Spinal cord (tissue), 10 donors: ENCODE results near the gene CDKAL1. TPM values are rescaled to one million over a fixed set of nuclear protein-coding genes. Genes with fewer than 3 reads are reported as not detected.
A peak's percentile ranks its signal among the peaks of the same experiment; 100 is the strongest.
"Not testable (repeated sequence)": the region's sequence is repeated elsewhere in the genome, so short reads cannot be mapped to it uniquely, and the experiment has no call there.

Experiments
- DNase-seq, 6 donors: peaks; one replicate each; pipeline versions ENCODE4 v3.0.0 to v3.0.0-alpha.2; 2013 to 2015; ENCODE audit warnings: low spot score in 6 of 6, low read depth in 4 of 6
- H3K27ac ChIP-seq: one replicate; pipeline ENCODE4 v1.5.1; 2013; ENCODE audit warnings: low read depth, low read length, control low read depth
- H3K27me3 ChIP-seq: one replicate; pipeline ENCODE4 v1.6.1; 2013; ENCODE audit warnings: low read length; ENCODE audit not compliant: control insufficient read depth, insufficient read depth
- H3K36me3 ChIP-seq: one replicate; pipeline ENCODE4 v1.6.1; 2013; ENCODE audit warnings: low read length; ENCODE audit not compliant: control insufficient read depth, insufficient read depth
- H3K4me1 ChIP-seq: one replicate; pipeline ENCODE4 v1.6.1; 2013; ENCODE audit warnings: low read length; ENCODE audit not compliant: control insufficient read depth, insufficient read depth
- H3K4me3 ChIP-seq: one replicate; pipeline ENCODE4 v1.5.1; 2013; ENCODE audit warnings: low read depth, low read length, control low read depth
- H3K9me3 ChIP-seq: one replicate; pipeline ENCODE4 v1.6.1; 2013; ENCODE audit warnings: low read length; ENCODE audit not compliant: control insufficient read depth, insufficient read depth
- WGBS: methylation state at CpG from one replicate; pipeline ENCODE4 v1.1.5; 2013; ENCODE audit warnings: missing lambda C conversion rate; ENCODE audit not compliant: insufficient coverage; 5-methylcytosine and 5-hydroxymethylcytosine counted together
- polyA plus RNA-seq, 2 donors: library from polyadenylated mRNA; unstranded; fragments of 120-200 nt; gene quantifications; one replicate each; pipeline ENCODE4 v1.2.1, GENCODE V29; 2013; ENCODE audit not compliant: insufficient read length in 2 of 2
- total RNA-seq, 2 donors: library from RNA; depleted of rRNA in 1 of 2; stranded (reverse); fragments of 120-200 nt in 1 of 2; fragments of >200 nt in 1 of 2; gene quantifications; one replicate each; pipeline versions ENCODE4 v1.2.3 to v1.2.4, GENCODE V29; 2013 to 2014
- donor health status: healthy.

CDKAL1 gene
- total and polyA plus RNA-seq, 4 donors, result 15.1 to 34.2 (median 22.0) TPM

DNA sequence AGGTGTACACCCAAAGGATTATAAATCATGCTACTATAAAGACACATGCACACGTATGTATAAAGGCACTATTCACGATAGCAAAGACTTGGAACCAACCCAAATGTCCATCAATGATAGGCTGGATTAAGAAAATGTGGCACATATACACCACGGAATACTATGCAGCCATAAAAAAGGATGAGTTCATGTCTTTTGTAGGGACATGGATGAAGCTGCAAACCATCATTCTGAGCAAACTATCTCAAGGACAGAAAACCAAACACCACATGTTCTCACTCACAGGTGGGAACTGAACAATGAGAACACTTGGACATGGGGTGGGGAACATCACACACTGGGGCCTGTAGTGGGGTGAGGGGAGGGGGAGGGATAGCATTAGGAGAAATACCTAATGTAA, 9.0 kb upstream of the CDKAL1 start:
- not testable (repeated sequence) for H3K4me3 ChIP-seq, H3K9me3 ChIP-seq, H3K4me1 ChIP-seq, DNase-seq, H3K27ac ChIP-seq, H3K27me3 ChIP-seq, H3K36me3 ChIP-seq
- WGBS, result no CpG with 5 or more reads among the region's 3 CpGs

DNA sequence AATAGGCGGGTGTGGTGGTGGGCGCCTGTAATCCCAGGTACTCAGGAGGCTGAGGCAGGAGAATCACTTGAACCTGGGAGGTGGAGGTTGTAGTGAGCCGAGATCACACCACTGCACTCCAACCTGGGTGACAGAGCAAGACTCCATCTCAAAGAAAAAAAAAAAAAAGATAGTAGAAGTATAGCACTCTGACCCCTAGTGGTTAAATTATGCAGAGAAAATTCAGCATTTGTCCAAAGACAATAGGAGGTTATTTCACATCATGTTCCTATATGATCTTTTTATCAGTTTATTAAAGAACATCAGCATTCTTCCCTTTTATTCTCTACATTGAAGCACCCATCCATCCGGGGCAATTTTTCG, 5.2 kb upstream of the CDKAL1 start:
- WGBS, result 48% methylated on average over 2 of the region's 5 CpGs

DNA sequence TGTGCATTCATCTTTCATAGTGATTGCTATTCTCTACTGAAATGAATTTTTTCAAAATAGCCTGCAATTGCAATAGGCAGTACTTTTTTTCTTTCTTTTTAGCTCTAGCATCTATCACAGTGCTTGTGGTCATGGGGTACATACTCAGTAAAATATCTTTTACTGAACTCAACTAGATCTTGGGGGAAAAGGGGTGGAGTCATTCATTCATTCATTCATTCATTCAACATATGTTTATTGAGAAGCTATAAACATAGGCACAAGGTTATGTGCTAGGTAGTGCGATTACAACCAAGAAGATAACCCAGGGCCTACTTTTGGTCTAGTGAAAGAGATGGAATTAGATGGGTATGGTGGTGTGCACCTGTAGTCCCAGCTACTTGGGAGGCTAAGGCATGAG, 1.4 kb upstream of the CDKAL1 start:
- Histone ChIP-seq H3K4me1 (peaks cover 10% of the 10 kb centered on the region), H3K27ac (no peak overlapping the region), H3K4me3 (no peak overlapping the region), H3K36me3 (peaks cover 2% of the 10 kb centered on the region), H3K27me3 (no peaks in the 10 kb centered on the region), H3K9me3 (no peaks in the 10 kb centered on the region)
- no peak for DNase-seq
- WGBS, result no CpG with 5 or more reads among the region's 1 CpG

More for the DNA sequence above, 5.2 kb upstream of the CDKAL1 start:
- not testable (repeated sequence) for H3K27ac ChIP-seq, H3K4me1 ChIP-seq, H3K36me3 ChIP-seq, H3K9me3 ChIP-seq, H3K4me3 ChIP-seq, H3K27me3 ChIP-seq
- DNase-seq, result peak in 2 of 6 donors; percentile 63 to 83

DNA sequence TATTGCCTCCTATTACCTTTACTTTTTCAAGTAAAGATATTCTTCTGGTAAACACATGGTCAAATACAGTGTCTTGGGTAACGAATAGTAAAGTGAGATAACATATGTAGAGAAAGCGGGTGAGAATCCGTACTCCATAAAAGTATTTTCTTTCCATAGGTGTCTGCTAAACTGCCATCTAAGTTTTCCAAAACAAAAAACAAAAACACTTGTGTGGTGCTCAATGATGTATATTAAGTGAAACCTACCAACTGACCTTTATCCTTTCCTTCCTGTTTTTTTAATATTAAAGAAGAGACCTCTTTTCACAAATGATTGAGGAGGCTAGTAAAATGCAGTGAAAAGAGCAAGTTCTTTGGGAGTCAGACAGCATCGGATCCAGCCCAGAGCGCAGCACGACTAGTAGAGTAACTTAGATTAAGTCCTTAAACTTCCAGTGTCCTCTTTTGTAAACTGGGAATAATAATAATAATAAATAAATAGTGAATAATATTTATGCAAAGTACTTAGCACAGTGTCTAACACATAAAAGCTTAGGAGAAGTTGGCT, 437 bp upstream of the CDKAL1 start:
- Histone ChIP-seq H3K4me3 (peak overlapping the region; percentile 84), H3K27me3 (no peaks in the 10 kb centered on the region), H3K9me3 (no peaks in the 10 kb centered on the region), H3K36me3 (peaks cover 2% of the 10 kb centered on the region), H3K4me1 (peaks cover 4% of the 10 kb centered on the region), H3K27ac (peak overlapping the region; percentile 89)
- no CpG with 5 or more reads among the region's 6 CpGs for WGBS
- no peak for DNase-seq

DNA sequence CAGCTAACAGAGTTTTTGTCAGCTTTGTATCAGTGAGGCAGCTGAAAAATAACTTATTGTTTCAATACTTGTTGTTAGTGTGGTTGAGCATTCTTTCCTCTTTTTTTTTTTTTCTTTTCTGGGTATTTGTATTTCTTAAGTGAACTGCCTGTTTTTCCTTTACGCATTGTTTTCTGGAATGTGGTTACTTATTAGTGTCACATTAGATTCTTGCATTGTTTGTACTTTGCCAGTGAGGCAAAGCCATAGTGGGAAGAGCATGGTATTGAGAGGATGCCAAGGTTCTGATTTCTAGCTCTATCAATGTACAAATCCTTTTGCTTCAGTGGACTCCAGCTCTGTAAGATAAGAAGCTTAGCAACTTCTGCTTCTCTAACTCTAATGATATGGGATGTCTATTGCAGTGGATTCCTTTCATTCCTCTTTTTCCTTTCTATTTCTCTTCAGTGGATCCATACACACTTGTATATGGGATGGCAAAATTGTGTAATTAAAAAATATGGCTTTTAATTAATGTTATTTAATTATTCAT, 3.9 kb downstream of the CDKAL1 start:
- WGBS, result no CpG with 5 or more reads among the region's 1 CpG
- no peak for DNase-seq
- H3K27me3 ChIP-seq, result no peaks in the 10 kb centered on the region
- H3K36me3 ChIP-seq, result peaks cover 2% of the 10 kb centered on the region
- H3K9me3 ChIP-seq, result no peaks in the 10 kb centered on the region
- H3K27ac ChIP-seq, result no peak overlapping the region
- no peak overlapping the region for H3K4me3 ChIP-seq
- H3K4me1 ChIP-seq, result peaks cover 3% of the 10 kb centered on the region

DNA sequence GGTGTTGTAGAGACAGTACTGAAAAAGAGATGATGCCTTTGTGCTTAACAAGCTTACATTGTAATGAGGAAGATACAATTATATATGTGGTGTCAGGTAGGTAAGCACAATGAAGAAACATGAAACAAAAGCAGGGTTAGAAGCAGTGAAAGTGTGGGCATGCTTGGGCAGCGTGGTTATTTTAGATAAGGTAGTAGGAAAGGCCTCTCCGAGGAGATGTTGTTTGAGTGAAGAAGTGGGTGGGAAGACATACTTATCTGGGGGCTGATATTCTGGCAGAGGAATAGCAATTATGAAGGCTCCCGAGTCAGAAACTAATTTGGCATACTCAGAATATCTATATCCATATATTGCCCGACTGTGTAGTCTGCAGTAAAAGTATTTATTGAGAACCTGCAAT, 4.7 kb downstream of the CDKAL1 start:
- H3K4me3 ChIP-seq, result no peak overlapping the region
- H3K4me1 ChIP-seq, result peaks cover 3% of the 10 kb centered on the region
- no peak overlapping the region for H3K27ac ChIP-seq
- DNase-seq, result no peak
- H3K9me3 ChIP-seq, result no peaks in the 10 kb centered on the region
- peaks cover 2% of the 10 kb centered on the region for H3K36me3 ChIP-seq
- no peaks in the 10 kb centered on the region for H3K27me3 ChIP-seq
- 100% methylated on average over 1 of the region's 4 CpGs for WGBS

DNA sequence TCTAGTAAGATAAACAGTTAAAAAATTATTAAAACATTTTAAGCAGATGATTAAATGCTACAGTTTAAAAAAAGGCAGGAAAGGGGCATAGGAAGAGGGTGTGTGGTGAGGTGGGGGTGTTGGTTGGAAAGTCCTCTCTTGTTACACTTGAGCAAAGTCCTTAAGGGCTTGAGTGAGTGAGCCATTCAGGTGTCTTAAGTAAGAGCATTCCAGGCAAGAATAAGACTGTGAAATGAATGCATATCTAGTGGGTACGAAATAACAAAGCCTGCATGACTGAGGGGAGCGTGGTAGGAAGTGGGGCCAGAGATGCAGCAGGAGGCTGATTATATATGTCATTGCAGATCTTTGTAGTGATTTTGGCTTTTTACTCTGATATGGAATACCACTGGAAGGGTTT, 5.1 kb downstream of the CDKAL1 start:
- DNase-seq, result no peak
- peaks cover 3% of the 10 kb centered on the region for H3K4me1 ChIP-seq
- no peaks in the 10 kb centered on the region for H3K9me3 ChIP-seq
- H3K36me3 ChIP-seq, result peaks cover 2% of the 10 kb centered on the region
- no peaks in the 10 kb centered on the region for H3K27me3 ChIP-seq
- H3K4me3 ChIP-seq, result no peak overlapping the region
- 93% methylated on average over 2 of the region's 2 CpGs for WGBS
- H3K27ac ChIP-seq, result no peak overlapping the region

DNA sequence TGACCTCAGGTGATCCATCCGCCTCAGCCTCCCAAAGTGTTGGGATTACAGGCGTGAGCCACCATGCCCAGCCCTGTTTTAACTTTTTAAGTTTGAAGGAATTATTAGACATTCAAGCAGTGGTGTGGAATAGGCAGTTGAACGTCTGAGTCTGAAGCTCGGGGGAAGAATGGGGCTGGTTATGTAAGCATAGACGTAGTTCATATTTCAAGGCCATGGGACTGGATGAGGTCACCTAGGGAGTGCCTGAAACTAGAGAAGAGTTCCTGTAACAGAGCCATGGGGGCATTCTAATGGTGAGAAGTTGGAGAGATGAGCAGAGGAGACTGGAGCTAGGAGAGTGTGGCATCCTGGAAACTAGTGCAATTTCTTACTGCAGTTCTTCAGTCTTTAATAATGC, 6.4 kb downstream of the CDKAL1 start:
- Histone ChIP-seq H3K36me3 (peaks cover 5% of the 10 kb centered on the region), H3K27ac (no peak overlapping the region), H3K4me1 (peaks cover 3% of the 10 kb centered on the region), H3K27me3 (no peaks in the 10 kb centered on the region), H3K9me3 (no peaks in the 10 kb centered on the region), H3K4me3 (no peak overlapping the region)
- 92% methylated on average over 5 of the region's 5 CpGs for WGBS
- no peak for DNase-seq

DNA sequence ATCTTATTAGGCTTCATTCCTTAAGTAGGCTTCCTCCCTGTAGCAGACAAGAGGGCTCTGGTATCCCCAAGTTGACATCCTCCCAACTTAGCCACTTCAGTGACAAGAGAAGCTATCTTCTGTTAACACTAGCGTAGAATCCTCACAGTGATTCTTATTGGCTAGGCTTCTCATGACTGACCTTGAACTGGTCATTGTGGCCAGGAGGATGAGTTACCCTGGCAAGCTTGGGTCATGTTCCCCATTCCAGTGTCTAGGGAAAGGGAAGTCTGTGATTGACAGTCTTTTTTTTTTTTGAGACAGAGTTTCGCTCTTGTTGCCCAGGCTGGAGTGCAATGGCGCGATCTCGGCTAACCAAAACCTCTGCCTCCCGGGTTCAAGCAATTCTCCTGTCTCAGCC, 7.1 kb downstream of the CDKAL1 start:
- 98% methylated on average over 5 of the region's 6 CpGs for WGBS
- H3K4me3 ChIP-seq, result no peak overlapping the region
- no peak overlapping the region for H3K27ac ChIP-seq
- peaks cover 5% of the 10 kb centered on the region for H3K36me3 ChIP-seq
- H3K4me1 ChIP-seq, result no peaks in the 10 kb centered on the region
- H3K27me3 ChIP-seq, result no peaks in the 10 kb centered on the region
- H3K9me3 ChIP-seq, result no peaks in the 10 kb centered on the region
- DNase-seq, result no peak

DNA sequence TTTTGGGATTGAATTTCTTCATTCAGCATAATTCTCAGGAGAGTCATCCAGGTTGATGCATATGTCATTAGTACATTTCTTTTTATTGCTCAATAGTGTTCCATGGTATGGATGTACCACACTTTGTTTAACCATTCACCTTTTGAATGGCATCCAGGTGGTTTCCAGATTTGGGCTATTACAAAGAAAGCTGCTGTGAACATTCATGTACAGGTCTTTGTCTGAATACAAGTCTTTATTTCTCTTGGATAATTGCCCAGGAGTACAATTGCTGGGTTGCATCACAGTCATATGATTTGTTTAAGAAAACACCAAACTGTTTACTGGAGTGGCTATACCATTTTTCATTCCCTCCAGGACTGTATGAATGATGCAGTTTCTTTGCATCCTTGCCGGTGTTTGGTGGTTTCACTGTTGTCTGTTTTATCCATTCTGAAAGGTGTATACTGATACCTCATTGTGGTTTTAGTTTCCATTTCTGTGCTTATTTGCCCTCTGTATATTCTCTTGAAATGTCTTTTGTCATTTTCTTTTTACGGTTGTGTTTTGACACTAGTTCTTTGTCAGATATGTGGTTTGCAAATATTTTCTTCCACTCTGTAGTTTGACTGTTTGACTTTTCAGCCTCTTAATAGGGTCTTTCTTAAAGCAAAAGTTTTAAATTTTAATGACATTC, 8.8 kb downstream of the CDKAL1 start:
- Histone ChIP-seq H3K27ac (no peak overlapping the region), H3K27me3 (no peaks in the 10 kb centered on the region), H3K9me3 (no peaks in the 10 kb centered on the region), H3K4me1 (no peaks in the 10 kb centered on the region), H3K36me3 (peaks cover 8% of the 10 kb centered on the region), H3K4me3 (no peak overlapping the region)
- WGBS, result no CpG with 5 or more reads among the region's 2 CpGs
- DNase-seq, result no peak
